Activated T-cell treated with anti-CD3 and anti-CD28 coated beads, Interleukin-2, amount 50 U/mL, for 24 hours (primary cell): ENCODE measurements around the gene MTHFD1.

Experiments
- DNase-seq: peaks from one replicate; pipeline ENCODE4 v3.0.0-alpha.2; 2020
- H3K27ac Mint-ChIP-seq: 2 replicates; pipeline ENCODE4 v1.8.0; 2020; ENCODE audit warnings: mild to moderate bottlenecking, mixed read lengths
- H3K27me3 Mint-ChIP-seq: 2 replicates; pipeline ENCODE4 v1.8.0; 2020; ENCODE audit warnings: mixed read lengths
- H3K36me3 Mint-ChIP-seq: 2 replicates; pipeline ENCODE4 v1.8.0; 2020; ENCODE audit warnings: low read depth, mixed read lengths
- H3K4me1 Mint-ChIP-seq: 2 replicates; pipeline ENCODE4 v1.8.0; 2020; ENCODE audit warnings: low read depth, mixed read lengths
- H3K4me3 Mint-ChIP-seq: 2 replicates; pipeline ENCODE4 v1.8.0; 2020; ENCODE audit warnings: mild to moderate bottlenecking, moderate library complexity, mixed read lengths
- H3K9me3 Mint-ChIP-seq: 2 replicates; pipeline ENCODE4 v1.8.0; 2020; ENCODE audit warnings: mixed read lengths

The MTHFD1 gene

DNA sequence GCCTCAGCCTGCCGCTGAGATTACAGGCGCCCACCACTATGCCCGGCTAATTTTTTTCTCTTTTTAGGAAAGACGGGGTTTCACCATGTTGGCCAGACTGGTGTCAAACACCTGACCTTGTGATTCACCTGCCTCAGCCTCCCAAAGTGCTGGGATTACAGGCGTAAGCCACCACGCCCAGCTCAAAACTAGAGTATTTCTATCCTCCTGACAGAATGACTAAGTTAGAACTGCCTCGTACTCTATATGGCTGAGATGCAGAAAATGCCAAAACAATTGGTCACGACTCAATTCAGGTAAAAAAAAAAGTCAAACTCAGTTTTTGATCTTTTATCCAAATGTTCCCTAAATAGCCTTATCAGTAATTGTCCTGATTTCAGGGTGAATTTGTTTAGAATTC is 88.3 kb downstream of the MTHFD1 start:
- H3K4me3 Mint-ChIP-seq, result no peak overlapping the region
- DNase-seq, result no peak

GRCh38 chr14:64478634-64479250 is 90.6 kb downstream of the MTHFD1 start:
- peak overlapping the region; percentile 30 for H3K27ac Mint-ChIP-seq
- H3K27me3 Mint-ChIP-seq, result no peaks in the 10 kb centered on the region
- peaks cover 35% of the 10 kb centered on the region for H3K4me1 Mint-ChIP-seq
- no peak overlapping the region for H3K4me3 Mint-ChIP-seq
- DNase-seq, result no peak
- H3K9me3 Mint-ChIP-seq, result no peaks in the 10 kb centered on the region
- peaks cover 48% of the 10 kb centered on the region for H3K36me3 Mint-ChIP-seq

More for the DNA sequence above, 88.3 kb downstream of the MTHFD1 start:
- Mint-ChIP-seq H3K4me1 (peaks cover 36% of the 10 kb centered on the region), H3K9me3 (no peaks in the 10 kb centered on the region), H3K36me3 (peaks cover 37% of the 10 kb centered on the region), H3K27me3 (no peaks in the 10 kb centered on the region), H3K27ac (no peak overlapping the region)

GRCh38 chr14:64488590-64489099 is 100.5 kb downstream of the MTHFD1 start:
- Mint-ChIP-seq H3K36me3 (peaks cover 86% of the 10 kb centered on the region), H3K27me3 (no peaks in the 10 kb centered on the region), H3K27ac (no peak overlapping the region), H3K4me1 (peaks cover 42% of the 10 kb centered on the region), H3K4me3 (no peak overlapping the region), H3K9me3 (no peaks in the 10 kb centered on the region)
- no peak for DNase-seq

GRCh38 chr14:64491637-64492036 is 103.5 kb downstream of the MTHFD1 start:
- Mint-ChIP-seq H3K4me1 (peaks cover 48% of the 10 kb centered on the region), H3K27me3 (no peaks in the 10 kb centered on the region), H3K4me3 (no peak overlapping the region), H3K27ac (peak overlapping the region; percentile 14), H3K36me3 (peaks cover 87% of the 10 kb centered on the region), H3K9me3 (no peaks in the 10 kb centered on the region)
- no peak for DNase-seq

GRCh38 chr14:64493455-64493854 is 105.3 kb downstream of the MTHFD1 start:
- Mint-ChIP-seq H3K27ac (peak overlapping the region; percentile 22), H3K4me1 (peaks cover 58% of the 10 kb centered on the region), H3K9me3 (no peaks in the 10 kb centered on the region), H3K27me3 (no peaks in the 10 kb centered on the region), H3K4me3 (no peak overlapping the region), H3K36me3 (peaks cover 82% of the 10 kb centered on the region)
- DNase-seq, result no peak

- Mint-ChIP-seq H3K4me3 (no peak overlapping the region), H3K27me3 (no peaks in the 10 kb centered on the region), H3K36me3 (peaks cover 88% of the 10 kb centered on the region), H3K4me1 (peaks cover 73% of the 10 kb centered on the region), H3K9me3 (no peaks in the 10 kb centered on the region), H3K27ac (peak overlapping the region; percentile 50)
- no peak for DNase-seq
These were observed 107.1 kb downstream of the MTHFD1 start for GRCh38 chr14:64495252-64495651.

DNA sequence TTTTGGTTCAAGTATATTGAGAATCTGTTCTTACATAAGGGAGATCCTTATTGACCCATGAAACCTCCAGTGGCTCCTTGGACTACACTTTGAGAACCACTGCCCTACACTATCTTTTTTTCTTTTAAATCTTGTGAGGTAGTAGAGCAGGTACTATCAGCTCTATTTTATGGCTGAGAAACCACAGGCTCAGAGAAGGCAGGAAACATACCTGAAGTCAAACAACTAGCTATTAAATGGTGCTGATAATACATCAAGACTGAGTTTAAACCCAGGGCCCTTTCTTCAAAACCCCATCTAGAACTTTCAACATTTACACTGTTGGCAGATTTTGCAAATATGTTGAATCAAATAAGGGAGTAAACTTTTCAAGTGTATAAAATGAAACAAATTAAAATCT is 108.6 kb downstream of the MTHFD1 start:
- H3K36me3 Mint-ChIP-seq, result peaks cover 78% of the 10 kb centered on the region
- no peaks in the 10 kb centered on the region for H3K9me3 Mint-ChIP-seq
- H3K4me3 Mint-ChIP-seq, result no peak overlapping the region
- no peaks in the 10 kb centered on the region for H3K27me3 Mint-ChIP-seq
- peak overlapping the region; percentile 58 for H3K27ac Mint-ChIP-seq
- no peak for DNase-seq
- peaks cover 75% of the 10 kb centered on the region for H3K4me1 Mint-ChIP-seq

DNA sequence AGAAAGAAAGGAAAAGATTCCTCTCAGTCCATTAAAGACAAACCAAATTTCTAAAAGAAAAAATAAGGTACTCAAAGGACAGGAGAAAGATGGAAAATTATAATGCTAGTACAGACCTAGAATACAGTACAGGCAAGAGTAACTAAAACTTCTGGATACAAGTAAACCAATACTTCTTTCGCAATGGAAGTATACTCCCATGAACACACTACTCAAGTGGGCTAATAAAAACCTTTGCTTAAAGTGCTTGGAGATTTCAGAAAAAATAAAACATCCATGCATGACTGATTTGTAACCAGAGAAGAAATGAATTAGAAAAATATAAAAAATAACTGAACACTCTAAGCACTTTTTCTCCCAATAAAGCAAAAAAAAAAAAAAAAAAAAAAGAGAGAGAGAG is 111.9 kb downstream of the MTHFD1 start:
- Mint-ChIP-seq H3K27me3 (no peaks in the 10 kb centered on the region), H3K9me3 (no peaks in the 10 kb centered on the region), H3K4me3 (peak overlapping the region; percentile 98), H3K36me3 (peaks cover 67% of the 10 kb centered on the region), H3K4me1 (peaks cover 58% of the 10 kb centered on the region), H3K27ac (peak overlapping the region; percentile 99)
- DNase-seq, result no peak

DNA sequence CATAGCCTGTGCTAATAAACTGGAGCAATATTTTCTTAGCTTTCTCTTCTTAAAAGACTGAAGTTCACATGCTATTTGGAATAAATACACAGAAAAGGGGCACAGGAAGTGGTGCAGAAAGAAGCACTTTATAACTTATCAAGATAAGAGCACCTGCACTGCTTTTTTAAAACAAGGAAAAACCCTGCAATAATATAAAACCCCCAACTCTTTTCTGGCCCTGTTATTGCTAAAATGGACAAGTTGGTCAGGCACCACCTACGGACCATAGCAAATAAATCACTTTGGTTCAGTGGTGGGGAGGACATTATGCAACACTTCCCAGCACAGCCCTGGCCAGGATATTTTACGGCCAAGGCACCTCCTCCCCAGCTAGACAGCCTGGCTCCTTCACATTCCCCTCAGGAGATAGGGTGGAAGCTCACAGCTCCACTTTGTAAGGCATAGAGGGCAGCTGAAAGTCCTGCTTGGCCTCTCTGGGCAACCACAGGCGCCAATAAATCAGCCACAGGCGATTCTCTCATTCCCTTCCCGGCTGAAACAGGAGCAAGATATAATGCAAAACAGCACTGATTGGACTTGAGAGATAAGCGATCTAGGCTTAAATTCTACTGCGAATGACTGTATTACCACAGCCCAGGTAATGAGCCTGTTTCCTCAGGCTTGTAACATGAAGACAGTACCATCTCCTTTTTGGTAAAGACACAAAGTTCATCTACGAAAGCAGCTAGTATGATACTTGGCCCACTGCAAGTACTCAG is 113.4 kb downstream of the MTHFD1 start:
- H3K4me3 Mint-ChIP-seq, result peak overlapping the region; percentile 98
- DNase-seq, result no peak
- no peaks in the 10 kb centered on the region for H3K9me3 Mint-ChIP-seq
- peaks cover 68% of the 10 kb centered on the region for H3K36me3 Mint-ChIP-seq
- H3K27ac Mint-ChIP-seq, result peak overlapping the region; percentile 99
- H3K4me1 Mint-ChIP-seq, result peaks cover 61% of the 10 kb centered on the region
- H3K27me3 Mint-ChIP-seq, result no peaks in the 10 kb centered on the region

- no peaks in the 10 kb centered on the region for H3K27me3 Mint-ChIP-seq
- H3K9me3 Mint-ChIP-seq, result no peaks in the 10 kb centered on the region
- DNase-seq, result peak; percentile 42
- peaks cover 63% of the 10 kb centered on the region for H3K4me1 Mint-ChIP-seq
- peaks cover 67% of the 10 kb centered on the region for H3K36me3 Mint-ChIP-seq
- H3K4me3 Mint-ChIP-seq, result peak overlapping the region; percentile 98
- H3K27ac Mint-ChIP-seq, result peak overlapping the region; percentile 99
These were observed 114.3 kb downstream of the MTHFD1 start for GRCh38 chr14:64502456-64502855.

- no peak for DNase-seq
- Mint-ChIP-seq H3K9me3 (no peaks in the 10 kb centered on the region), H3K27ac (peak overlapping the region; percentile 99), H3K4me1 (peaks cover 63% of the 10 kb centered on the region), H3K27me3 (no peaks in the 10 kb centered on the region), H3K4me3 (peak overlapping the region; percentile 98), H3K36me3 (peaks cover 64% of the 10 kb centered on the region)
These were observed 114.8 kb downstream of the MTHFD1 start for GRCh38 chr14:64502887-64503433.

DNA sequence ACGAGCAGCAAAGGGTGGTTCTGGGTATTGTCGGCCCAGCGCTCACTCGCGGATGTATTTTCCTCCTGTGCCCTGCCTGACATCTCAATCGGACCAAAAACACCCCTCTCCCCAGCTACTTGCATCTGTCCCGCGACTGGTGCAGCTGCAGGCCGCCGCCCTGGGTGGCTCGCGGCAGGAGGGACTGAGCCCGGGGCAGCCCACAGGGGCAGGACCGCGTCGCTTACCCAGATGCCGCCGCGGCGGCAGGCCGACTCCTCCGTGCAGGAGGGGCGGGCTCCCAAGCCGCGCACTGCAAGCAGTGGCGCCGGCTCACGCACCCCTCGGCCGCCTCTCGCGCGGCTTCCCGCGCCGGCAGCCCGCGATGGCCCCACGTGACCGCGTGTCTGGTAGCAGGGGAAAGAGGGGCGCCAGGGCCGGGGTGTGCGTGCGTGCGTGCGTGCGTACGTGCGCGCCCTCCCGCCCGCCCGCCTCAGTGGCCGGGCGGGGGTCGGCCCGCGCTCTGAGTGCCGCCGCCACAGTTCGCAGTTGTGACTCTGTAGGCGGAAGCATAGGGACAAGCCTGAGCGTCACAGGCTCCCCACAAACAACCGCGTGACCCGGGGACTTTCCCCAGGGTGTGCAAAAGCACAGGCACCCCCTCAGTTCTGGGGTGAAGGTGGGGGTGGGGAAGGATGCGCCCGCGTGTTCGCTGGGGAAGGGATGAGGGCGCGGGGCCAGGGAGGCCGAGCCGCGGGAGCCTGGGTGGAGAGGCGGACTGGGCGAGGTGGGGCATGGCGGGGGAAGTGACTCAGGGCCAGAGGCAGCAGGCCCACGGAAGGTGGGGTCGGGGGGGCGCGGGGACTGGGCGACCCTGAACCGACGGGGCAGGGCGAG is 115.5 kb downstream of the MTHFD1 start, which contains the start of gene ZBTB25:
ZBTB25 (minus strand) TSS at position 405 of the 876 bp plus-strand sequence. CDS start 13,305 bp downstream, outside the sequence.
- DNase-seq, result peak; percentile 94
- H3K27me3 Mint-ChIP-seq, result no peaks in the 10 kb centered on the region
- H3K27ac Mint-ChIP-seq, result peak within 1 kb of the TSS; percentile 100
- no peaks in the 10 kb centered on the region for H3K9me3 Mint-ChIP-seq
- peak within 1 kb of the TSS; percentile 98 for H3K4me3 Mint-ChIP-seq
- H3K4me1 Mint-ChIP-seq, result peaks cover 68% of the 10 kb centered on the region
- H3K36me3 Mint-ChIP-seq, result peaks cover 61% of the 10 kb centered on the region

DNA sequence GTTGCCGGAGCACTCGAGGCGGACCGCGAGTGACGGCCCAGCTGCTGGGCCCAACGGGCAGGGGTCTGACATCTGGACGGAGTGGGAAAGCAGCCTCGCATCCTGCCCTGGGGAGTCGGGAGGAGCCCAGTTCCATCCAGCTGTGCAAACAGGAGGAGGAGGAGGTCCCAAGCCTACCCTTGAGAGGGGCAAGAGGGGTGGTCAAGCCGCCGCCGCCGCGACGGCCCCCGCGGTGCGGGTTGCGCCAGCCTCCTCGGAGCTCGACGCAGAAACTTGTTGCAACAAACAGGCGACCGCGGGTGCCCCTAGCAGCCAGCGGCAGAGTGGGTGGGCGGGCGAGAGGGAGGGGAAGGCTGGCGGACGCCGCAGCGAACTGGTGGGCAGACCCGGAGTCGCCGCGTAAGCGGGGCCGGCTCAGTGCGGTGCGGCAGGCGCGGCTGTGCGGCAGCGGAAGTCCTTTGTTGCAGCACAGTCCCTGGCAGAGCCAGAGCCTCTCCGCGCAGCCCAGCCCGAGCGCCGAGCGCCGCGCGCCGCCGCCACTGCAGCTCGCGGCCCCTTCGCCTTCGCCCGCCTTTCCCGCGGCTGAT is 116.2 kb downstream of the MTHFD1 start, which contains the start of gene ZBTB1:
ZBTB1 (plus strand) TSS at position 461 of the 587 bp plus-strand sequence. CDS start 16,735 bp downstream, outside the sequence.
- H3K27ac Mint-ChIP-seq, result peak within 1 kb of the TSS; percentile 100
- H3K36me3 Mint-ChIP-seq, result peaks cover 59% of the 10 kb centered on the region
- H3K4me1 Mint-ChIP-seq, result peaks cover 69% of the 10 kb centered on the region
- no peaks in the 10 kb centered on the region for H3K9me3 Mint-ChIP-seq
- H3K4me3 Mint-ChIP-seq, result peak within 1 kb of the TSS; percentile 98
- peak; percentile 92 for DNase-seq
- H3K27me3 Mint-ChIP-seq, result no peaks in the 10 kb centered on the region
